Astrocyte (in vitro differentiated cells and primary cell): ENCODE results near the gene ZNF765.

Source experiments
- EZH2 ChIP-seq: IDR thresholded peaks from 2 replicates; pipeline ENCODE4 v1.6.1; 2012; ENCODE audit warnings: mild to moderate bottlenecking, low read length, inconsistent platforms; ENCODE audit not compliant: insufficient read depth
- TF ChIP-seq, protein P1 (sequence below): IDR thresholded peaks from 2 replicates; pipeline ENCODE4 v1.5.1; 2011; ENCODE audit warnings: low read depth, mild to moderate bottlenecking, inconsistent platforms, low read length, moderate library complexity; ENCODE audit not compliant: insufficient read depth

DNA sequence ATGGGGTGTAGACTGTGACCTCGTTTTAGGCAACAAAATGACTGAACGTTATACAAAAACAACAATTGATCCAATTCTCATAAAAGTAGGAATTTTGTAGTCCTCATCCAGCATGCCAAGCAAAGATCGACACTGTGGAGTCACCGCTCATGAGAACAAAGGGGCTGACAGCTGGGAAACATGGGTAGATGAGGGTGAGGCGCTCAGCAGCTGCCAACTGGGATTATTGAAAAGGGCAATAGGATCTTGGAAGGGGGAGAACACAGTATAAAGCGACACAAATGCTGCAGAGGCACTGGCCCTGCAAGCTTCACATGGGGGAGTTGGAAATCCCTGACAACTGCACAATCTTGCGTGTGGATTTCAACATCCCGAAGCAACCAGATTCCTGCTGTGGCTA, 5.4 kb upstream of the ZNF765 start:
- TF ChIP-seq, protein P1, sequence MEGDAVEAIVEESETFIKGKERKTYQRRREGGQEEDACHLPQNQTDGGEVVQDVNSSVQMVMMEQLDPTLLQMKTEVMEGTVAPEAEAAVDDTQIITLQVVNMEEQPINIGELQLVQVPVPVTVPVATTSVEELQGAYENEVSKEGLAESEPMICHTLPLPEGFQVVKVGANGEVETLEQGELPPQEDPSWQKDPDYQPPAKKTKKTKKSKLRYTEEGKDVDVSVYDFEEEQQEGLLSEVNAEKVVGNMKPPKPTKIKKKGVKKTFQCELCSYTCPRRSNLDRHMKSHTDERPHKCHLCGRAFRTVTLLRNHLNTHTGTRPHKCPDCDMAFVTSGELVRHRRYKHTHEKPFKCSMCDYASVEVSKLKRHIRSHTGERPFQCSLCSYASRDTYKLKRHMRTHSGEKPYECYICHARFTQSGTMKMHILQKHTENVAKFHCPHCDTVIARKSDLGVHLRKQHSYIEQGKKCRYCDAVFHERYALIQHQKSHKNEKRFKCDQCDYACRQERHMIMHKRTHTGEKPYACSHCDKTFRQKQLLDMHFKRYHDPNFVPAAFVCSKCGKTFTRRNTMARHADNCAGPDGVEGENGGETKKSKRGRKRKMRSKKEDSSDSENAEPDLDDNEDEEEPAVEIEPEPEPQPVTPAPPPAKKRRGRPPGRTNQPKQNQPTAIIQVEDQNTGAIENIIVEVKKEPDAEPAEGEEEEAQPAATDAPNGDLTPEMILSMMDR = no peak
- no peak for TF ChIP-seq EZH2
